BJ (cell line): Measurements from ENCODE around the gene MAN2A2. TPM values are rescaled to one million over a fixed set of nuclear protein-coding genes. Genes with fewer than 3 reads are reported as not detected.
"Not testable (repeated sequence)": the region's sequence is repeated elsewhere in the genome, so short reads cannot be mapped to it uniquely, and the experiment has no call there.

Source experiments
- CTCF ChIA-PET: fragments of 350-600 bp; formaldehyde crosslinking; extraction: SDS; loops from one replicate; lab custom pipeline; 2021; ENCODE audit warnings: antibody characterized with exemption, inconsistent platforms; lab: Yijun Ruan, JAX
- POLR2A ChIA-PET: fragments of 300-600 bp; sonication (Branson Sonifier 250); formaldehyde crosslinking; extraction: SDS; loops from one replicate; lab custom pipeline; 2021; ENCODE audit warnings: antibody characterized with exemption; lab: Charles Lee
- DNase-seq: peaks from one replicate; pipeline ENCODE4 v3.0.0-alpha.2; 2011; ENCODE audit warnings: low read depth
- H3K27me3 ChIP-seq: 2 replicates; pipeline ENCODE4 v1.6.0; 2011; ENCODE audit warnings: low read length; ENCODE audit not compliant: control insufficient read depth, insufficient read depth
- H3K36me3 ChIP-seq: 2 replicates; pipeline ENCODE4 v1.5.1; 2011; ENCODE audit warnings: low read length; ENCODE audit not compliant: control insufficient read depth, insufficient read depth
- H3K4me3 ChIP-seq: 2 replicates; pipeline ENCODE4 v1.5.1; 2011; ENCODE audit warnings: low read depth, mild to moderate bottlenecking, control low read depth, low read length
- CTCF ChIP-seq: IDR thresholded peaks from 2 replicates; pipeline ENCODE4 v1.5.1; 2011; ENCODE audit warnings: low read depth, mild to moderate bottlenecking, control low read depth, inconsistent platforms, low read length, moderate library complexity; ENCODE audit not compliant: insufficient read depth
- polyA plus RNA-seq: library from polyadenylated mRNA; depleted of rRNA; stranded (reverse); fragments of >200 nt; gene quantifications from 2 replicates; pipeline ENCODE4 v1.2.3, GENCODE V29; 2011

The MAN2A2 gene
- polyA plus RNA-seq, 1 experiment = 40.4 TPM

DNA sequence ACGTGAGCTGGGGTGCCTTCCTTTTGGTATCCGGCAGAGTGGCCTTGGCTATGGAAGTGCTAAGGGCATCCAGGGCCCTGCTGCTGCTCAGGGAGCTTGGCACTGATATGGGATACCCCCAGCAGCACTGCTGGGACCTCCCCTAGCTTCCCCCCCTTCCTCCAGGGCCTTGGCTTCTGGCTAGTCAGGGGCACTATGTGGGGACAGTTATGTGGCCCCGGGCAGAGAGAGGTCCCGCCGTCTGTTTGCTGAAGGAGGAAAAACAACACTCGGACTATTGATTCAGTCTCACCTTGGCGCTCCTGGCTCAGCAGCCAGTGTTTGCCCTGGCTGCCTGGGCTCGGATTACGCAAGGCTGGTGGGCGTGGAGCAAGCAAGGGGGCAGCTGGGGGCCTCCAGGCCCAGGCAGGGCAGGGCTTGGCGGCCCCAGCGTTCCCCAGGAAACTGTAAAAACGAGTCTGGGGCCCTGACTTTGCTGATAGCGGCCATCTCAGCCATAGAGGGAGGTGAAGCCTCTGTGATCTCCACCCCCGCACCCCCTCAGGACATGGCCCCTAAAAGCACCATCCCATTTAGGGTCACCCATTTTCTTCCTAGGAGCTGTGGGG is 29.0 kb upstream of the MAN2A2 start:
- peaks cover 25% of the 10 kb centered on the region for H3K36me3 ChIP-seq
- no peaks in the 10 kb centered on the region for H3K27me3 ChIP-seq
- no peak for DNase-seq
- TF ChIP-seq CTCF = no peak
- POLR2A ChIA-PET = no interaction called here
- CTCF ChIA-PET = interaction anchor here (0.9 to 2.2 kb wide), 3 partner anchors 12 to 226 kb away, joined by 3 to 19 read pairs (median 4); no protein-coding TSS in a partner anchor
- no peak overlapping the region for H3K4me3 ChIP-seq

DNA sequence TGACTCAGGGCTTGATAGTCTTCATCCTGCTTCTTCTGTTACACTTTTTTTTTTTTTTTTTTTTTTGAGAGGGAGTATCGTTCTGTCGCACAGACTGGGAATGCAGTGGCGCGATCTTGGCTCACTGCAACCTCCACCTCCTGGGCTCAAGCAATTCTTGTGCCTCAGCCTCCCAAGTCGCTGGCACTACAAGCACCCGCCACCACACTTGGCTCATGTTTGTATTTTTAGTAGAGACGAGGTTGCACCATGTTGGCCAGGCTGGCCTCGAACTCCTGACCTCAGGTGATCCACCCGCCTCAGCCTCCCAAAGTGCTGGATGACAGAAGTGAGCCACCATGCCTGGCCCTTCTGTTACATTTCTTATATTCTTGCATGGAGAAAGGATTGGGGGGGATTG is 28.1 kb upstream of the MAN2A2 start:
- DNase-seq = not testable (repeated sequence)
- CTCF ChIA-PET = interaction anchor here (1.2 kb wide), 1 partner anchor 227 kb away, joined by 4 read pairs; no protein-coding TSS in a partner anchor

GRCh38 chr15:90875549-90875981 is 27.5 kb upstream of the MAN2A2 start:
- Histone ChIP-seq H3K36me3 (peaks cover 37% of the 10 kb centered on the region), H3K4me3 (no peak overlapping the region), H3K27me3 (no peaks in the 10 kb centered on the region)
- no peak for DNase-seq
- ChIA-PET CTCF (interaction anchor here (0.9 kb wide), 1 partner anchor 11 kb away, joined by 3 read pairs; no protein-coding TSS in a partner anchor), POLR2A (no interaction called here)
- TF ChIP-seq CTCF = no peak

More for the DNA sequence above, 28.1 kb upstream of the MAN2A2 start:
- H3K27me3 ChIP-seq, POLR2A ChIA-PET, H3K4me3 ChIP-seq: not testable (repeated sequence)
- peaks cover 33% of the 10 kb centered on the region for H3K36me3 ChIP-seq

DNA sequence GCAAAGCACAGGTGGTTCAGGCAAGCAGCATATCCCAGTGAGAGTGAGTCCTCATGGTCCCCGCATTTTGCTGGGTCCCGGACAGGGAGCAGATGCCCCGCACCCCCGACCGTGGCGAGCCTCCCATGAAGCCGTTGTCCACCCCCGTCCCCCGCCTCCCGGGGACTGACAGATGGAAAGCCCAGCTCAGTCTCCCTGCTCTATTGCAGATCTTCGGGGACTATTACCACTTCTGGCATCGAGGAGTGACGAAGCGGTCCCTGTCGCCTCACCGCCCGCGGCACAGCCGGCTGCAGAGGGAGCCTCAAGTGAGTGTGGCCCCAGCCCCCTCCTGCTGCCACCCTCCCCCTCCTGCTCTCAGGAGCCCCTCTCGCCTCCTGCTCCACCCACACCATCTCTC is 27.1 kb upstream of the MAN2A2 start:
- ChIA-PET CTCF (interaction anchor here (0.9 kb wide), 1 partner anchor 10 kb away, joined by 3 read pairs; no protein-coding TSS in a partner anchor), POLR2A (no interaction called here)
- DNase-seq = no peak
- Histone ChIP-seq H3K36me3 (peaks cover 41% of the 10 kb centered on the region), H3K4me3 (no peak overlapping the region), H3K27me3 (no peaks in the 10 kb centered on the region)
- no peak for TF ChIP-seq CTCF

- CTCF ChIA-PET = no interaction called here
- Histone ChIP-seq H3K27me3 (no peaks in the 10 kb centered on the region), H3K36me3 (peaks cover 46% of the 10 kb centered on the region)
These were observed 26.5 kb upstream of the MAN2A2 start for GRCh38 chr15:90876512-90877170.

More at GRCh38 chr15:90876512-90877170, 26.5 kb upstream of the MAN2A2 start:
- POLR2A ChIA-PET = no interaction called here
- DNase-seq = no peak
- H3K4me3 ChIP-seq = no peak overlapping the region
- no peak for TF ChIP-seq CTCF
